Stimulated activated CD8-positive, alpha-beta memory T cell treated with anti-CD3 and anti-CD28 coated beads, Interleukin-4, amount 100 ng/mL, for 1 hour (primary cell): Measurements from ENCODE around the gene CFAP410.

Experiments used
- DNase-seq, 2 donors: peaks; one replicate each; pipeline ENCODE4 v3.0.0-alpha.2; 2020; ENCODE audit warnings: low read depth in 2 of 2, low spot score in 1 of 2

The CFAP410 gene

GRCh38 chr21:44300262-44300959 lies 38.8 kb downstream of the CFAP410 start:
- DNase-seq, result peak in 1 of 2 donors; percentile 37

- DNase-seq, result peak in 1 of 2 donors; percentile 13
These were observed 39.5 kb downstream of the CFAP410 start, which contains the start of gene PFKL for GRCh38 chr21:44299458-44300261. PFKL (plus strand) TSS chr21:44300053; CDS start chr21:44300106, 53 bp downstream.

GRCh38 chr21:44299085-44299457 lies 40.1 kb downstream of the CFAP410 start:
- no peak for DNase-seq

- no peak for DNase-seq
These were observed 40.9 kb downstream of the CFAP410 start for GRCh38 chr21:44298301-44298700.

- peak; percentile 35 to 53 for DNase-seq
These were observed 41.5 kb downstream of the CFAP410 start for GRCh38 chr21:44297525-44298290.

- no peak for DNase-seq
These were observed 42.3 kb downstream of the CFAP410 start for GRCh38 chr21:44296916-44297315.

GRCh38 chr21:44296103-44296519 lies 43.1 kb downstream of the CFAP410 start:
- no peak for DNase-seq

- DNase-seq, result no peak
These were observed 43.5 kb downstream of the CFAP410 start for GRCh38 chr21:44295646-44296045.

- DNase-seq, result no peak
These were observed 44.0 kb downstream of the CFAP410 start for GRCh38 chr21:44295163-44295573.

- DNase-seq, result no peak
These were observed 44.6 kb downstream of the CFAP410 start for GRCh38 chr21:44294391-44295162.

GRCh38 chr21:44293551-44294231 lies 45.5 kb downstream of the CFAP410 start:
- peak in 1 of 2 donors; percentile 9 for DNase-seq

- no peak for DNase-seq
These were observed 46.4 kb downstream of the CFAP410 start for GRCh38 chr21:44292812-44293195.

GRCh38 chr21:44291936-44292811 lies 47.0 kb downstream of the CFAP410 start:
- no peak for DNase-seq

- no peak for DNase-seq
These were observed 47.9 kb downstream of the CFAP410 start for GRCh38 chr21:44291078-44291935.

- no peak for DNase-seq
These were observed 48.7 kb downstream of the CFAP410 start for GRCh38 chr21:44290327-44291077.

GRCh38 chr21:44289381-44290010 lies 49.7 kb downstream of the CFAP410 start:
- no peak for DNase-seq
